Vagina (tissue), 2 donors: ENCODE measurements around the gene CYP27B1. TPM values are rescaled to one million over a fixed set of nuclear protein-coding genes. Genes with fewer than 3 reads are reported as not detected.
A peak's percentile ranks its signal among the peaks of the same experiment; 100 is the strongest.

Source experiments
- DNase-seq, 2 donors: peaks; one replicate each; pipeline ENCODE4 v3.0.0-alpha.2; 2017; ENCODE audit errors: extremely low spot score in 2 of 2
- H3K27ac ChIP-seq: fragments of 200-600 bp; sonication (generic); one replicate; pipeline ENCODE4 v1.5.1; 2019
- H3K27me3 ChIP-seq: fragments of 200-600 bp; sonication (generic); one replicate; pipeline ENCODE4 v1.5.1; 2019
- H3K36me3 ChIP-seq, 2 donors: fragments of 200-600 bp; sonication (generic); one replicate each; pipeline ENCODE4 v1.5.1; 2017 to 2019
- H3K4me1 ChIP-seq: fragments of 200-600 bp; sonication (generic); one replicate; pipeline ENCODE4 v1.5.1; 2019
- H3K4me3 ChIP-seq, 2 donors: fragments of 200-600 bp; sonication (generic); 1 replicate in 1 of 2; 2 replicates in 1 of 2; pipeline ENCODE4 v1.5.1; 2016 to 2019
- H3K9me3 ChIP-seq: fragments of 200-600 bp; sonication (generic); one replicate; pipeline ENCODE4 v1.5.1; 2019
- POLR2A ChIP-seq, 2 donors: fragments of 450-650 bp; IDR thresholded peaks; one replicate each; pipeline ENCODE4 v1.6.1; 2017; ENCODE audit warnings: antibody characterized with exemption in 2 of 2, mild to moderate bottlenecking in 2 of 2, moderate library complexity in 2 of 2
- POLR2AphosphoS5 ChIP-seq, 2 donors: sonication (generic); formaldehyde crosslinking; IDR thresholded peaks; one replicate each; pipeline ENCODE4 v1.9.0; 2017; ENCODE audit warnings: antibody characterized with exemption in 2 of 2, mild to moderate bottlenecking in 2 of 2, low read depth in 1 of 2; ENCODE audit not compliant: insufficient read depth in 1 of 2
- intact Hi-C: fragments of 100-400 bp; cut with DNase I; formaldehyde crosslinking; loops from one replicate; pipeline ENCODE4 v1.15.1; 2023
- total RNA-seq: library from RNA; depleted of rRNA; stranded (reverse); fragments of >200 nt; gene quantifications from one replicate; pipeline ENCODE4 v1.2.3, GENCODE V29; 2016
- TF ChIP-seq, protein P1 (sequence below), 3 experiments: fragments of 450-650 bp in 2 of 3; fragments of 200-600 bp in 1 of 3; sonication (generic) in 1 of 3; IDR thresholded peaks; one replicate each; pipeline ENCODE4 v1.5.1; 2017 to 2019; ENCODE audit warnings: antibody characterized with exemption in 3 of 3, mild to moderate bottlenecking in 2 of 3, moderate library complexity in 2 of 3

CYP27B1 gene
- total RNA-seq, 1 donor from 2014 or later = 1.7 TPM

DNA sequence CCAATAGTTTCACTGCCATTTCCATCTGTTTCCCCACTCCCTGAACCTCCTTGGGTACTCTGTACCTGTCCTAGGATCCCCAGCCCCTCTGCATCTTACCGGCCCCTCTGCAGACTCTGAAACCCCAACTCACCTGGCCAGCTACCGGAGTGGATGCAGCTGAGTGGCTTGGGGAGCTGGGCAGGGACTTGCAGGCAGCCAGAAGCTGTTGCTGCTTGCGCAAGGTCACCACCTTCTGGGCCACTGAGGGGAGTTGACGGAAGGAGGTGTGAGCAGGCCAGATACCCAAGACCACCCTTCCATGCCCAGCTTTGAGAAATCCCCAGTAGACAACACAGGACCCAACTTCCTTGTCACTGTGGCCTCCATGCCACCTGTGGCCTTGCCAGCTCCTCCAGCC lies 34.6 kb downstream of the CYP27B1 start:
- Histone ChIP-seq H3K4me1 (peaks cover 21% of the 10 kb centered on the region), H3K4me3 (no peak overlapping the region), H3K27me3 (peaks cover 6% of the 10 kb centered on the region), H3K27ac (no peak overlapping the region), H3K9me3 (no peaks in the 10 kb centered on the region), H3K36me3 (no peaks in the 10 kb centered on the region)
- no peak for DNase-seq
- intact Hi-C loops = no loop called here
- TF ChIP-seq POLR2AphosphoS5 (IDR thresholded peaks at IDR 0.05; ENCODE audit: insufficient read depth in 1 of 2, low read depth in 1 of 2) = no peak
- TF ChIP-seq, protein P1, sequence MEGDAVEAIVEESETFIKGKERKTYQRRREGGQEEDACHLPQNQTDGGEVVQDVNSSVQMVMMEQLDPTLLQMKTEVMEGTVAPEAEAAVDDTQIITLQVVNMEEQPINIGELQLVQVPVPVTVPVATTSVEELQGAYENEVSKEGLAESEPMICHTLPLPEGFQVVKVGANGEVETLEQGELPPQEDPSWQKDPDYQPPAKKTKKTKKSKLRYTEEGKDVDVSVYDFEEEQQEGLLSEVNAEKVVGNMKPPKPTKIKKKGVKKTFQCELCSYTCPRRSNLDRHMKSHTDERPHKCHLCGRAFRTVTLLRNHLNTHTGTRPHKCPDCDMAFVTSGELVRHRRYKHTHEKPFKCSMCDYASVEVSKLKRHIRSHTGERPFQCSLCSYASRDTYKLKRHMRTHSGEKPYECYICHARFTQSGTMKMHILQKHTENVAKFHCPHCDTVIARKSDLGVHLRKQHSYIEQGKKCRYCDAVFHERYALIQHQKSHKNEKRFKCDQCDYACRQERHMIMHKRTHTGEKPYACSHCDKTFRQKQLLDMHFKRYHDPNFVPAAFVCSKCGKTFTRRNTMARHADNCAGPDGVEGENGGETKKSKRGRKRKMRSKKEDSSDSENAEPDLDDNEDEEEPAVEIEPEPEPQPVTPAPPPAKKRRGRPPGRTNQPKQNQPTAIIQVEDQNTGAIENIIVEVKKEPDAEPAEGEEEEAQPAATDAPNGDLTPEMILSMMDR (IDR thresholded peaks at IDR 0.05) = no peak
- TF ChIP-seq POLR2A (IDR thresholded peaks at IDR 0.05) = no peak

DNA sequence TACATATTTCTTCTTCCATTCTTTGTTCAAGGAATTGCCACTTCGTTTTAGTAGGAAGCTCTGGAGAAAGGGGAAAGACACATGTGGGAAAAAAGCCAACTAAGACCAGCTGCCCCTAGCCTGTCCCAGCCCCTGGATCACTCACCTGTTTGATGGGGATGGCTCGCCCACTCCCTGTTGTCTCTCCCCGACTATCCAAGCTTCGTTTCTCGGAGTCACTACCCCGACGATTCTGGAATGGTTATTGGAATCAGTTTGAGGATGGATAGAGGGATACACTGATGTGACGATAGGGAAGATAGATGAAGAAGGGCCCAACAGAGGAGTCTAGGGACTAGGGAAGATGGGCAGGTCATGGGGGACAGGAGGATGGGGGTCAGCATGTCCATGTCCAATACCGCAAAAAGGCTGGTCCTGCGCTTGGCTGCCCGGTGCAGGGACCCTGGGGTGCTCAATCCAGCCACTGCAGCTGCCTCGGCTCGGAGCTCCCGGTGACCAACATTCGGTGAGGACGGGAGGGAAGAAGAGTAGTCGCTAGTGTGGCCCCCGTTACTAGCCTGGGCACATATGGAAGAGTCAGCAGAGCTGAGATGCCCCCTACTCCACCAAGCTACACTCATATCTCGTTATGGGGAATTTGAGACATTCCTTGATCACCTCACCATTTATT lies 35.3 kb downstream of the CYP27B1 start:
- DNase-seq = no peak
- no peak for TF ChIP-seq POLR2A (IDR thresholded peaks at IDR 0.05)
- TF ChIP-seq, protein P1 (IDR thresholded peaks at IDR 0.05) = no peak
- TF ChIP-seq POLR2AphosphoS5 (IDR thresholded peaks at IDR 0.05; ENCODE audit: insufficient read depth in 1 of 2, low read depth in 1 of 2) = no peak
- no peak overlapping the region for H3K27ac ChIP-seq
- no peak overlapping the region for H3K4me3 ChIP-seq
- H3K9me3 ChIP-seq = no peaks in the 10 kb centered on the region
- H3K4me1 ChIP-seq = peaks cover 21% of the 10 kb centered on the region
- intact Hi-C loops = no loop called here
- no peaks in the 10 kb centered on the region for H3K36me3 ChIP-seq
- H3K27me3 ChIP-seq = peaks cover 6% of the 10 kb centered on the region

DNA sequence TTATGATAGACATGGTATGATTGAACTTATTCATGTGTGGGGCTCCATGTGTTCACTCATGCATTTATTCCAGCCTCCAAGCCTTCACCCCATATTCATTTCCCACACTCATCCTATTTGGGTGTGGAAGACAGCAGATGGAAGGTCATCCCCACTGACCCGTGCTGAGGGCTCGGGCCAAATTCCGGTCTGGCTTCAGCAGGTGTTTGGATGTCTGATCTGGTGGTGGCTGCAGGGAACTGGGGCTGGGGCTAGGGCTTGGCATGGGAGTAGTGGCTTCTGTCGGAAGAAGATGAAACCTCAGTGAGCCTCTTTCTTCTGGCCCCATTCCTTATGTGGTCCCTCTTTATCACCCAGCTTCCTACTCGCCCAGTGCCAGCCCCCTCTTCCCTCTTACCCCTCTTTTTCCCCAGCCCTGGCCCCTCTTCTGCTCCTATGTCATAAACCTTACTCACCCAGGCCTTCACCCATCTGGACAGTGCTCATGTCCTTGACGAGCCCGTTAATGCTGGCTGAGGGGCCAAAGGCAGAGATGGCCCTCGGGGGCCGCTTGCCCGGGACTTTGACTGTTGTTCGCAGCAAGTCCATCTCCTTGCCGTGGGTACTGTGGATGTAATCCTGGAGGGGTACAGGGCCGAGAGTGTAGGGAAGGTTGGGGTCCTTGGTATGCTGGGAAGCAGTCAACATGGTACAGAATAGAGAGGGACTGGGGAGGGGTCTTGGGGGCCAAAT lies 36.4 kb downstream of the CYP27B1 start:
- no peak overlapping the region for H3K27ac ChIP-seq
- no peak for DNase-seq
- TF ChIP-seq POLR2A (IDR thresholded peaks at IDR 0.05) (no peak), POLR2AphosphoS5 (IDR thresholded peaks at IDR 0.05; ENCODE audit: insufficient read depth in 1 of 2, low read depth in 1 of 2) (no peak)
- TF ChIP-seq, protein P1 (IDR thresholded peaks at IDR 0.05) = no peak
- no peaks in the 10 kb centered on the region for H3K9me3 ChIP-seq
- peaks cover 11% of the 10 kb centered on the region for H3K4me1 ChIP-seq
- no peak overlapping the region for H3K4me3 ChIP-seq
- intact Hi-C loops = no loop called here
- H3K27me3 ChIP-seq = peaks cover under 1% of the 10 kb centered on the region
- no peaks in the 10 kb centered on the region for H3K36me3 ChIP-seq

DNA sequence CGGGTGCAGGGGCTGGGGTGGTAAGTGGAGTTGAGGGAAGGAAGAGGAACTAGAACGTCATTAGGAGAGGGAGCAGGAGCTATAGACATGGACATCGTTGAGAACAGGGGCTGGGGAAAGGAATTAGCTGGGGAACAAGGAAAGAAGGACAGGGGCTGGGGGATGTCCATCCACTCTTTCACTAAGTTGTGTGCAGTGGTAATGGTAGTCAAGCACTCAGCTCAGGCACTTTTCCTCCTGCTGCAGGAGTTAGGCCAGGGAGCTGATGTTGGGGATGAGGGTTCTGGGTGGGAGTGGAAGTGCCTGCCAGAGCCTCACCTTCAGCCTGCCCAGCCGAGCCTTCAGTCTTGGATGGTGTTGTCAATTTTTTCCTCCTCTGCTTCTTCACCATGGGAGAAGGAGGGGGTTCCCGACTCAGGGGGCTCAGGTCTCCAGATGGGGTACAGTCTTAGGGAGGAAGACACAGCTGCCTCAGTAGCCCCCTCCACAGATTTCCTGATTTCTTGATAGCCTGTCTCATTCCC lies 37.5 kb downstream of the CYP27B1 start:
- intact Hi-C loops = no loop called here
- Histone ChIP-seq H3K27me3 (no peaks in the 10 kb centered on the region), H3K4me3 (no peak overlapping the region), H3K27ac (no peak overlapping the region), H3K4me1 (peaks cover 10% of the 10 kb centered on the region), H3K9me3 (no peaks in the 10 kb centered on the region), H3K36me3 (no peaks in the 10 kb centered on the region)
- no peak for DNase-seq
- TF ChIP-seq POLR2AphosphoS5 (IDR thresholded peaks at IDR 0.05; ENCODE audit: insufficient read depth in 1 of 2, low read depth in 1 of 2) (no peak), POLR2A (IDR thresholded peaks at IDR 0.05) (no peak)

DNA sequence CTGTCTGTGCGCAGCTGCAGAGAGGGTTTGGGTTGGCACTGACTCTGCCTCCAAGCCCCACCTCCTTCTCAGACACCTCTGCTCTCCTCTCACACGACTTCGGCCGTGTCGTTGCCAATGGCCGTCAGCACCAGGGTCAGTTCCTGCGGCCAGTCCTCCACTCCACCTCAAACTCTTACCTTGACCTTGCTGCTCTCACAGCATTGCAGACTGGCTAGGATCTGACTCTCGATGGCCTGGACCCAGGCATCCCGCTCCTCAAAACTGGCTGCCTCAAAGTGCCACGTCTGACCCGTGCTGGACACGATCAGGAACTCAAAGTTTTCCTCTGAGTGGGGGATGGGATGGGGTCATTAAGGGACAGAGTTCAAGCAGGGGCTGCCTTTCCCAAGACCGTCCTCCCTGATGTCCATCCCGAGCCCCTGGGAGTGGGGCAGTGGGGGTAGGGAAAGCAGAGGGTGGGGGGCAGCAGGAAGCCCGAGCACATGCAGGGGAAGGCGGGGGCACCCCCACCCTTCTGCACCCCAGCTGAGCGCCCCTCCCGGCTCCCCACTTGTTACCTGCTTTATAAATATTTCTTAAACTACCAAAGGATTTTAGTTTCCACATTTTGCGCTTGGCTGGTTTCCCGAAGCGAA lies 39.0 kb downstream of the CYP27B1 start:
- no peaks in the 10 kb centered on the region for H3K36me3 ChIP-seq
- peak in 1 of 2 donors; percentile 74 for DNase-seq
- H3K27ac ChIP-seq = no peak overlapping the region
- no peaks in the 10 kb centered on the region for H3K27me3 ChIP-seq
- H3K4me1 ChIP-seq = peaks cover 10% of the 10 kb centered on the region
- intact Hi-C loops = no loop called here
- no peaks in the 10 kb centered on the region for H3K9me3 ChIP-seq
- TF ChIP-seq POLR2A (IDR thresholded peaks at IDR 0.05) = no peak
- TF ChIP-seq POLR2AphosphoS5 (IDR thresholded peaks at IDR 0.05; ENCODE audit: insufficient read depth in 1 of 2, low read depth in 1 of 2) = no peak
- TF ChIP-seq, protein P1 (IDR thresholded peaks at IDR 0.05) = no peak
- no peak overlapping the region for H3K4me3 ChIP-seq
